WTC11 (cell line): Measurements from ENCODE around the gene WSCD1. TPM values are rescaled to one million over a fixed set of nuclear protein-coding genes. Genes with fewer than 3 reads are reported as not detected.

Experiments
- ATAC-seq: fragments of 200-7000 bp; cut with Tn5 transposase; 2 replicates; pipeline ENCODE4 v1.10.0; 2021; ENCODE audit warnings: mild to moderate bottlenecking, moderate library complexity
- CTCF ChIA-PET: fragments of 300-600 bp; sonication (Branson Sonifier 250); formaldehyde crosslinking; loops from one replicate; lab custom pipeline; 2021; ENCODE audit warnings: antibody characterized with exemption; lab: Charles Lee
- POLR2A ChIA-PET: fragments of 350-600 bp; sonication (Branson Sonifier 250); formaldehyde crosslinking; loops from one replicate; lab custom pipeline; 2021; ENCODE audit warnings: antibody characterized with exemption; lab: Charles Lee
- DNase-seq: peaks from one replicate; pipeline ENCODE4 v3.0.0; 2021; ENCODE audit warnings: low spot score
- H3K27ac Mint-ChIP-seq: 2 replicates; pipeline ENCODE4 v1.8.0; 2021; ENCODE audit warnings: mixed read lengths
- H3K27me3 Mint-ChIP-seq: 2 replicates; pipeline ENCODE4 v1.8.0; 2021; ENCODE audit warnings: low read depth, mild to moderate bottlenecking, moderate library complexity, mixed read lengths
- H3K36me3 Mint-ChIP-seq: 2 replicates; pipeline ENCODE4 v1.8.0; 2021; ENCODE audit warnings: mixed read lengths
- H3K4me1 Mint-ChIP-seq: 2 replicates; pipeline ENCODE4 v1.8.0; 2022; ENCODE audit warnings: mixed read lengths
- H3K4me3 Mint-ChIP-seq: 2 replicates; pipeline ENCODE4 v1.8.0; 2021; ENCODE audit warnings: mild to moderate bottlenecking, moderate library complexity, mixed read lengths
- H3K9me3 Mint-ChIP-seq: 2 replicates; pipeline ENCODE4 v1.8.0; 2021; ENCODE audit warnings: mixed read lengths
- CBFB ChIP-seq: sonication (generic); formaldehyde crosslinking; IDR thresholded peaks from 2 replicates; pipeline ENCODE4 v1.8.1; 2022; ENCODE audit warnings: mild to moderate bottlenecking, low read depth, missing genetic modification reagents
- CDX4 ChIP-seq: fragments of 250-450 bp; sonication (Bioruptor Pico); IDR thresholded peaks from 2 replicates; pipeline ENCODE4 v1.9.0; 2021; ENCODE audit warnings: moderate library complexity, mild to moderate bottlenecking, inconsistent platforms, borderline replicate concordance
- CREB1 ChIP-seq: sonication (generic); formaldehyde crosslinking; IDR thresholded peaks from 2 replicates; pipeline ENCODE4 v1.8.0; 2023; ENCODE audit warnings: mild to moderate bottlenecking, missing genetic modification reagents
- E2F4 ChIP-seq: sonication (generic); formaldehyde crosslinking; IDR thresholded peaks from 2 replicates; pipeline ENCODE4 v1.8.1; 2022; ENCODE audit warnings: low read depth, mild to moderate bottlenecking, moderate library complexity, missing genetic modification reagents, borderline replicate concordance
- EMX1 ChIP-seq: fragments of 250-450 bp; sonication (Bioruptor Pico); IDR thresholded peaks from 2 replicates; pipeline ENCODE4 v1.8.0; 2021; ENCODE audit warnings: mild to moderate bottlenecking
- GTF2I ChIP-seq: fragments of 250-450 bp; sonication (Bioruptor Pico); conservative IDR thresholded peaks from 2 replicates; pipeline ENCODE4 v1.4.0; 2021; ENCODE audit warnings: mild to moderate bottlenecking
- HMGA2 ChIP-seq: fragments of 250-450 bp; sonication (Bioruptor Pico); IDR thresholded peaks from 2 replicates; pipeline ENCODE4 v1.4.0; 2021; ENCODE audit warnings: mild to moderate bottlenecking, moderate library complexity
- JAZF1 ChIP-seq: fragments of 250-450 bp; sonication (Bioruptor Pico); IDR thresholded peaks from 2 replicates; pipeline ENCODE4 v1.9.0; 2021; ENCODE audit warnings: moderate library complexity, mild to moderate bottlenecking, inconsistent platforms
- KAT7 ChIP-seq: sonication (generic); formaldehyde crosslinking; IDR thresholded peaks from 2 replicates; pipeline ENCODE4 v1.8.1; 2023; ENCODE audit warnings: missing genetic modification reagents, mild to moderate bottlenecking, borderline replicate concordance
- NR1H2 ChIP-seq: sonication (generic); formaldehyde crosslinking; IDR thresholded peaks from 2 replicates; pipeline ENCODE4 v1.9.0; 2021; ENCODE audit warnings: mild to moderate bottlenecking, moderate library complexity, missing genetic modification reagents
- OVOL2 ChIP-seq: fragments of 250-450 bp; sonication (Bioruptor Pico); IDR thresholded peaks from 2 replicates; pipeline ENCODE4 v1.9.0; 2021; ENCODE audit warnings: mild to moderate bottlenecking, borderline replicate concordance
- PREB ChIP-seq: sonication (generic); formaldehyde crosslinking; IDR thresholded peaks from 2 replicates; pipeline ENCODE4 v1.8.1; 2022; ENCODE audit warnings: mild to moderate bottlenecking, missing genetic modification reagents, moderate library complexity, borderline replicate concordance
- STAT6 ChIP-seq: sonication (generic); formaldehyde crosslinking; conservative IDR thresholded peaks from 2 replicates; pipeline ENCODE4 v1.8.1; 2023; ENCODE audit warnings: mild to moderate bottlenecking, low read depth, missing genetic modification reagents, moderate library complexity
- TP53 ChIP-seq: sonication (generic); formaldehyde crosslinking; IDR thresholded peaks from 2 replicates; pipeline ENCODE4 v1.8.1; 2023; ENCODE audit warnings: mild to moderate bottlenecking, missing genetic modification reagents
- USF1 ChIP-seq: sonication (generic); formaldehyde crosslinking; IDR thresholded peaks from 2 replicates; pipeline ENCODE4 v1.8.0; 2022; ENCODE audit warnings: mild to moderate bottlenecking, missing genetic modification reagents
- USF2 ChIP-seq: sonication (generic); formaldehyde crosslinking; IDR thresholded peaks from 2 replicates; pipeline ENCODE4 v1.8.1; 2023; ENCODE audit warnings: mild to moderate bottlenecking, missing genetic modification reagents, moderate library complexity
- ZNF121 ChIP-seq: sonication (generic); formaldehyde crosslinking; IDR thresholded peaks from 2 replicates; pipeline ENCODE4 v1.8.0; 2023; ENCODE audit warnings: missing genetic modification reagents
- ZNF416 ChIP-seq: fragments of 250-450 bp; sonication (Bioruptor Pico); IDR thresholded peaks from 2 replicates; pipeline ENCODE4 v1.9.0; 2021; ENCODE audit warnings: mild to moderate bottlenecking, inconsistent platforms
- ZNF423 ChIP-seq: fragments of 250-450 bp; sonication (Bioruptor Pico); IDR thresholded peaks from 2 replicates; pipeline ENCODE4 v2.1.2; 2022; ENCODE audit warnings: mild to moderate bottlenecking, moderate library complexity
- ZSCAN18 ChIP-seq: fragments of 250-450 bp; sonication (Bioruptor Pico); IDR thresholded peaks from 2 replicates; pipeline ENCODE4 v2.1.2; 2022; ENCODE audit warnings: mild to moderate bottlenecking, moderate library complexity
- total RNA-seq: library from RNA; stranded (reverse); gene quantifications from 3 replicates; pipeline ENCODE4 v1.2.3, GENCODE V29; 2021

WSCD1 gene
- total RNA-seq, 1 experiment from 2014 or later, result 57.5 TPM

GRCh38 chr17:6107791-6108190 lies 37.6 kb downstream of the WSCD1 start:
- peaks cover 10% of the 10 kb centered on the region for H3K9me3 Mint-ChIP-seq
- POLR2A ChIA-PET, result no interaction called here
- no peak overlapping the region for H3K4me3 Mint-ChIP-seq
- DNase-seq, result no peak
- peaks cover 66% of the 10 kb centered on the region for H3K36me3 Mint-ChIP-seq
- no peak overlapping the region for H3K27ac Mint-ChIP-seq
- TF ChIP-seq ZSCAN18 (CRISPR knock-in tag), result no peak
- no peak for TF ChIP-seq NR1H2 (CRISPR knock-in tag)
- no peak for TF ChIP-seq PREB (CRISPR knock-in tag)
- TF ChIP-seq JAZF1 (CRISPR knock-in tag), result no peak
- no peak for TF ChIP-seq TP53
- TF ChIP-seq CBFB (CRISPR knock-in tag), result no peak
- TF ChIP-seq USF1 (CRISPR knock-in tag), result no peak
- TF ChIP-seq CDX4 (CRISPR knock-in tag), result no peak
- TF ChIP-seq, all 79 proteins: peak for 0
- CTCF ChIA-PET, result no interaction called here
- H3K27me3 Mint-ChIP-seq, result no peaks in the 10 kb centered on the region
- ATAC-seq, result no peak
- peaks cover 5% of the 10 kb centered on the region for H3K4me1 Mint-ChIP-seq

- Mint-ChIP-seq H3K4me1 (no peaks in the 10 kb centered on the region; the same call in 1 of the 2 replicates), H3K27ac (no peak overlapping the region), H3K27me3 (no peaks in the 10 kb centered on the region), H3K4me3 (no peak overlapping the region), H3K9me3 (peaks cover 10% of the 10 kb centered on the region), H3K36me3 (peaks cover 63% of the 10 kb centered on the region)
- POLR2A ChIA-PET, result no interaction called here
- CTCF ChIA-PET, result interaction anchor here (1.3 kb wide), 1 partner anchor 48 kb away, joined by 3 read pairs; no protein-coding TSS in a partner anchor
- ATAC-seq (no peak), DNase-seq (no peak)
- TF ChIP-seq USF2, result no peak
- TF ChIP-seq JAZF1 (CRISPR knock-in tag), result no peak
- TF ChIP-seq OVOL2 (CRISPR knock-in tag), result no peak
- TF ChIP-seq CREB1 (CRISPR knock-in tag), result no peak
- no peak for TF ChIP-seq E2F4 (CRISPR knock-in tag)
- TF ChIP-seq GTF2I (CRISPR knock-in tag), result no peak
- TF ChIP-seq ZNF121 (CRISPR knock-in tag), result no peak
- TF ChIP-seq STAT6 (CRISPR knock-in tag), result no peak
- no peak for TF ChIP-seq KAT7
- TF ChIP-seq ZNF416 (CRISPR knock-in tag), result no peak
- TF ChIP-seq HMGA2, result no peak
- no peak for TF ChIP-seq EMX1 (CRISPR knock-in tag)
- TF ChIP-seq USF1 (CRISPR knock-in tag), result no peak
- TF ChIP-seq ZNF423 (CRISPR knock-in tag), result no peak
These were observed 38.2 kb downstream of the WSCD1 start for GRCh38 chr17:6108382-6108781.
